ENCODE results near the gene EFCAB7. TPM values are rescaled to one million over a fixed set of nuclear protein-coding genes. Genes with fewer than 3 reads are reported as not detected.

Gene EFCAB7
- total and polyA plus RNA-seq, 2 of the 8 experiments (the other 6 are each of a cell fraction or from before 2014, with no cell fraction given) = 1.1 to 3.1 TPM

- Histone ChIP-seq H3K79me2 (ENCODE audit: control insufficient read depth in 1 of 2, insufficient read depth in 2 of 2, low read length in 2 of 2) (no peaks in the 10 kb centered on the region), H2BK15ac (ENCODE audit: low read length) (no peak overlapping the region), H3K9ac (replicated peaks in 1 of 4; ENCODE audit: extremely low read depth in 1 of 4, low read depth in 3 of 4, low read length in 3 of 4) (no peak overlapping the region), H2BK12ac (ENCODE audit: low read depth, low read length) (no peak overlapping the region), H4K20me1 (replicated peaks in 1 of 2; ENCODE audit: control insufficient read depth in 1 of 2, insufficient read depth in 2 of 2, low read length in 2 of 2) (no peaks in the 10 kb centered on the region), H3K18ac (ENCODE audit: extremely low read depth, low read length) (no peak overlapping the region), H3K56ac (replicated peaks; ENCODE audit: insufficient read length, low read depth, low read length) (no peak overlapping the region), H2AFZ (ENCODE audit: low read length) (no peak overlapping the region), H3K27ac (ENCODE audit: low read depth, low read length) (no peak overlapping the region), H4K8ac (ENCODE audit: extremely low read depth, insufficient read depth, low read length) (no peak overlapping the region), H4K5ac (ENCODE audit: insufficient read length, low read depth, low read length) (no peak overlapping the region), H2BK120ac (replicated peaks; ENCODE audit: low read depth, low read length) (no peak overlapping the region), H3K14ac (ENCODE audit: insufficient read length) (no peak overlapping the region), H3K4me3 (ENCODE audit: extremely low read depth in 1 of 4, insufficient read depth in 2 of 4, low read depth in 3 of 4, low read length in 4 of 4) (no peak overlapping the region), H4K91ac (replicated peaks; ENCODE audit: insufficient read length, low read length) (no peak overlapping the region), H3K4me1 (replicated peaks in 1 of 4; ENCODE audit: control insufficient read depth in 3 of 4, insufficient read depth in 4 of 4, low read length in 3 of 4) (no peaks in the 10 kb centered on the region), H2BK20ac (ENCODE audit: low read length) (no peak overlapping the region), H3K23ac (ENCODE audit: insufficient read length) (no peak overlapping the region), H3K79me1 (ENCODE audit: low read depth, low read length) (no peaks in the 10 kb centered on the region), H3K27me3 (replicated peaks in 1 of 4; ENCODE audit: control insufficient read depth in 3 of 4, extremely low read depth in 1 of 4, insufficient read depth in 3 of 4, low read length in 3 of 4) (no peaks in the 10 kb centered on the region), H3K4ac (replicated peaks; ENCODE audit: insufficient read length, low read depth, low read length) (no peak overlapping the region), H3K4me2 (ENCODE audit: insufficient read depth in 1 of 2, low read depth in 2 of 2, low read length in 2 of 2) (no peak overlapping the region), H2BK5ac (ENCODE audit: low read depth, low read length) (no peak overlapping the region), H3K9me3 (ENCODE audit: insufficient read depth in 2 of 2, low read depth in 1 of 2, low read length in 1 of 2) (no peaks in the 10 kb centered on the region), H3K23me2 (ENCODE audit: low read depth, low read length) (no peaks in the 10 kb centered on the region), H3K36me3 (ENCODE audit: control insufficient read depth in 2 of 4, insufficient read depth in 4 of 4, low read length in 3 of 4) (no peaks in the 10 kb centered on the region), H2AK5ac (ENCODE audit: low read depth, low read length) (no peak overlapping the region)
- DNase-seq (ENCODE audit: low read depth in 1 of 2, low spot score in 2 of 2) (no peak), FAIRE-seq (no peak)
- TF ChIP-seq POU5F1 (IDR thresholded peaks at IDR 0.05; ENCODE audit: low read depth, low read length) = no peak
- no peak for TF ChIP-seq SRF (IDR thresholded peaks at IDR 0.05; ENCODE audit: low read depth, low read length)
- no peak for TF ChIP-seq HDAC2 (IDR thresholded peaks at IDR 0.05; ENCODE audit: borderline replicate concordance in 1 of 2, low read depth in 2 of 2, low read length in 2 of 2)
- TF ChIP-seq ZNF274 (IDR thresholded peaks at IDR 0.05; ENCODE audit: borderline replicate concordance, extremely low read depth, low read length) = no peak
- no peak for TF ChIP-seq TAF7 (optimal IDR thresholded peaks at IDR 0.05; ENCODE audit: borderline replicate concordance, low read depth, low read length)
- no peak for TF ChIP-seq CHD2 (IDR thresholded peaks at IDR 0.05; ENCODE audit: low read length)
- no peak for TF ChIP-seq GABPA (IDR thresholded peaks at IDR 0.05; ENCODE audit: borderline replicate concordance, insufficient read depth, low read length)
- ChIA-PET CTCF (ENCODE audit: partially characterized antibody) (no interaction called here), POLR2A (ENCODE audit: partially characterized antibody) (no interaction called here)
Measured at GRCh38 chr1:63545780-63546179, 22.5 kb downstream of the EFCAB7 start.

All from H1 (cell line).